Measurements from ENCODE around the gene ERAL1.
"Not testable (repeated sequence)": the region's sequence is repeated elsewhere in the genome, so short reads cannot be mapped to it uniquely, and the experiment has no call there.

The ERAL1 gene

GRCh38 chr17:28879886-28880571 is 25.2 kb downstream of the ERAL1 start:
- DNase-seq: no peak

- DNase-seq: no peak
These were observed 25.7 kb downstream of the ERAL1 start for GRCh38 chr17:28880572-28880945.

GRCh38 chr17:28881533-28882056 is 26.8 kb downstream of the ERAL1 start:
- no peak for DNase-seq

GRCh38 chr17:28882154-28882895 is 27.5 kb downstream of the ERAL1 start:
- DNase-seq: no peak

DNA sequence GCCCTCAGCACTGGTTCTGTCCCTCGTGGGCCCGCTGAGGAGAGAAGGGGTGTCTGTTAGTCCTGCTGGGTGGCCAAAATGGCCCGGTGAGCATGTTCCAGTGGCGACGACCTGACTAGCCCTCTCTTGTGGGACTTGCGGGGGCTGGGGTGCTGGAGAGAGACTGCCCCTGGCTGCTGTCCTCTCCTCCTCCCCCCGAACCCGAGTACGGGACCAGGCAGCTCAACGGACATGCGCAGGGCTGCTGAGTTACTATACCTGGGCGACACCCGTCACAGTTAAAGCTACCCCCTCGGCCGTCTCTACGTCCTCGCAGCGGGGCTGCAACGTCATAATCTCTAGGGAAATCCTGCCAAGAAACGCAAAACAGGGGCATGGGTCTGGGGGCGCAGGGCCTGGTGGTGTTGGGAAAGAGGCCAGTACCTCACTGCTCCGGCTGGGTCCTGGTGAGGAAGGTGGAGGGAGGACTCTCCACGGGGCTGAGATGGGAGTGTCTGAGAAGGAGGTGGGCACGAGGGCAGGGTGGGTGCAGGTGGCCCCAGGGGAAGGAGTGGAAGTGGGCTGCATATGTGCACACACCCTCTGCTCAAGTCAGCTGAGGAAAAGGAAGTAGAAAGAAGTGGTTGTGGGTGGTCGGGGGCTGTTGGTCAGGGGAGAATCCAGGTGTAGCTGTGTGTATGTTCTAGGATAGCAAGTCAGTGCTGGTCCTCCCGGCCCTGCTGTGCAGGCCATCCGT is 29.3 kb downstream of the ERAL1 start:
- no peak for DNase-seq

DNA sequence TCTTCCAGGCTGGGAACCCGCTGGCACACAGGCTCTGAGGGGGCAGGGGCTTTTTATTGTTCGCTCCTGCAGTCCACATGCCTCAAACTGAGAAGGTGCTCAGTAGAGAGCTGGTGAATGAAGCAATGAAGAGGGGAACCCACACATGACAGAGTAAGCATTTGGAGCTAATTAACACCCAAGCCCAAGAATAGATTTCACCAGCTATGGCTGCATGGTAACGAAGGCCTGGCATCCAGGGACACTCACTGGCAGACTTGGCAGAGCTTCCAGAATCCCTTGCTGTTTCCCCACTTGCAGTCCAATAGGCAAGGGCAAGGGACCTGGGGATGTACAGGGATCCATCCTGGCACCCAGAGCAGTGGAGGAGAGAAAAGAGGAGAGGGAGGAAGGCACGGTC is 30.5 kb downstream of the ERAL1 start:
- DNase-seq: no peak

GRCh38 chr17:28885951-28886350 is 31.1 kb downstream of the ERAL1 start:
- no peak for DNase-seq

DNA sequence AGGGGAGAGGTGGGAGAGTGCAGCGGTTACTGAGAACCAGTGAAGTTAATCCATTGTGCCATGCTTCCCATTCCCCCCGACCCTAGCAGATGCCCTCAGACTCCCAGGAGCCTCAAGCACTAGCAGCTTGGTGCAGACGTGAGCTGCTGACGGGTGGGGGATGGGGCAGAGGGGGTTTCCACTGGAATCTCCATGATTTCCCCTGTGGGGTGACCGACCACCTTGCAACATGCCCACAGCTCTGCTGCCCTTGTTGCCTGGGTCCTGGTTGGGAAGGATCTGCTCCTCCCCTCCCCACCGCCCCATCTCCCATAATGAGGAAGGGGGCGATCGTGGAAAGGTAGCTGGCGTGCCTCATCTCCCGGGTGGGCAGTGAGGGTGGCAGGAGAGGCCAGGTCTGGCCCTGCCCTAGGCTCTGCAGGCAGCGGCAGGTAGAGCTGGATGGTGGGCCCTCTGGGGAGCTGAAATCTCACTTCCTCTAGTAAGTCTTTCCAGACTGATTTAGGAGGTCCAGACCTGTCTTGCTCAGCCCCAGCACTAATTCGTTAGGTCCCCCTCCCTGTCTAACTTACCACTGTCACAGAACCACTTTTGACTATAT is 33.2 kb downstream of the ERAL1 start:
- DNase-seq: no peak

DNA sequence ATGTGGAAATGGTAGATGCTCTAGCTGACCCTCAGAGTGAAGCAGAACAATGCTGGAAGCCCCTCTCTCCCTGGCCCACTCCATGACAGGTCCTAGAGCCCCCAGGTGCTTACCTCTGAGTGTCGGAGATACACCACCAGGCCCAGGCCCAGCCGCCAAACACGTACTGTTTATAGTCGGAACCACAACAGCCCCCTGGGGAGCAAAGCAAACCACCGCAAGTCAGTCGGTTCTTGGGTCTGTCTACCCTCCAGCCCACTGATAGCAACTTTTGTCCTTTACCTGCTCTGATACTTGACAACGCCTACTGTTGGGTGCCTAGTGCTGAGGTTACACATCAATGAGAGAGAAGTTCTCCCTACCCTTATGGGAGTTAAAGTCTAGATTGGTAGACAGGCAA is 34.0 kb downstream of the ERAL1 start:
- no peak for DNase-seq

- no peak for DNase-seq
These were observed 35.2 kb downstream of the ERAL1 start for GRCh38 chr17:28889996-28890395.

DNA sequence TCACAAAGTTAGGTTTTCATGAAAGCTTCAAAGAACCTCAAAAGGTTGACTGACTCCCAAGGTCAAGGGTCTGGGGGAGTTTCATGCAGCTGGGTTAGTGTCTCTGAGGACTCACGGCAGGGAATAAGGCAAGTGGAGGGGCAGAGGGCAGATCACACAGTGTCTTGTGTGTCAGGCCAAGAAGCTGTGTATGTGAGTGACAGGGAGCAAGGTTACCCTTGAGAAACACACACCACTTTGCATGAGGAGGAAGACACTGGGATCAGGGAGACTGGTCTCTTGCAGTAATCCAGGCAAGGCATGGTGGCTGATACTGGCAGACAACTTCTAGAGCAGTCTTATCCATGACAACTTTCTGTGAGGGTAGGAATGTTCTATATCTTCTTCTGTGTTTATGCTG is 36.4 kb downstream of the ERAL1 start:
- no peak for DNase-seq

GRCh38 chr17:28892024-28892423 is 37.2 kb downstream of the ERAL1 start:
- DNase-seq: no peak

- DNase-seq: not testable (repeated sequence)
These were observed 38.7 kb downstream of the ERAL1 start for GRCh38 chr17:28893248-28894183.

- no peak for DNase-seq
These were observed 41.1 kb downstream of the ERAL1 start for GRCh38 chr17:28895794-28896447.

- DNase-seq: no peak
These were observed 41.7 kb downstream of the ERAL1 start for GRCh38 chr17:28896491-28896883.

- peak; percentile 38 for DNase-seq
These were observed 42.3 kb downstream of the ERAL1 start, which contains the start of gene FLOT2 for GRCh38 chr17:28896884-28897768. TSS of gene FLOT2 (minus strand) at chr17:28897733. CDS start at chr17:28897574, 159 bp downstream.

DNA sequence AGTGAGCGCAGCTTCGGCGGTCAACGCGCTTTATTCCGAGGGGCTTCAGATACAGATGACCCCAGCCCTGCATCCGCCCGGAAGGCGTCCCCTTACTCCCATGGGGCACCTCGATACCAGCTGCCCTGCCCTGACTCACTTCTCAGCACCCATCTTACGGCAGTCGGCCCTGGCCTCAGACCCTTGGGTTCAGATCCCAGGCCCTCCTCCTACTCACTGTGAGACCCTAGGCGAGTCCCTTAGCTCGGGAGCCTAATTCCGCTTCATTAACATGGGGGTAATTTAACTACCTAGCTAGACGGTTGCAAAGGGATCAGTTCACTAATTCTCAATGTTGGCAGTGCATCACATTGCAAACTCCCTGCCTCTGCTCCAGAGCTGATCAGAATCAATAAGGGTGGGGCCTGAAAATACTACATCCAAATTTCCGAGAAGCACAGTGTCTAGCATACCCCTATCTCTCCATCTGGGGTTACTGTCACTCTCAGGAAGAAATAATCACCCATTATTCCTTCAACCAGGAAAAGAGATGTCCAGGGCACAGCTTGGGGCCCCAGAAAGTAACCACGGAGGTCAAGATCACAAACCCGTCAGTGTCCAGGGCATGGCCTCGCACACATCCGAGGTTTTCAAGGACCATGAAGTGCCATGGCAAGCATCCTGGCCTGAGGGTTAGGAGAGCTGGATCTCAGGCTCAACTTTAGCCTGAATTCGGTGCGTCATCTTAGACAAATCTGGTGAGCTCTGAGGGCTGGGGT is 43.1 kb downstream of the ERAL1 start:
- no peak for DNase-seq

DNA sequence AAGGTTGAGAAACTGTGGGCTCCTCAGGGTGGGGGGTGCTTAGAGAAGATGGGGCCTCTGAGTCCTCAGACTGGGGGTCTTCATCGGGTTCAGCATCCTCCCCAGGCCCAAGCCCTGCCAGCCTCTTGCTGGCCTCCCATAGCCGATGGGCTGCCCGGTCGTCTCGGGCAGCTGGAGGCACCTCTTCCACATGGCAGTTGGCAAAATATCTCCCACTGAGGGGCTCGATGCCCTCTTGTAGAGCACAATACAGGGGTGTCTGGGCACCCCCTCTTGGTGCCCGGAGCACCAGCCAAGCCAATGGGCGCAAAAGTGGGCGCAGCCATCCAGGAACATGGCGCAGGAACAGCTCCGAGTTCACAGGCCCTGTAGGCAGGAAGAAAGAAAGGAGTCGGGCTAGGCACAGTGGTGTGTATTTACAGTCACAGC is 43.7 kb downstream of the ERAL1 start:
- no peak for DNase-seq

DNA sequence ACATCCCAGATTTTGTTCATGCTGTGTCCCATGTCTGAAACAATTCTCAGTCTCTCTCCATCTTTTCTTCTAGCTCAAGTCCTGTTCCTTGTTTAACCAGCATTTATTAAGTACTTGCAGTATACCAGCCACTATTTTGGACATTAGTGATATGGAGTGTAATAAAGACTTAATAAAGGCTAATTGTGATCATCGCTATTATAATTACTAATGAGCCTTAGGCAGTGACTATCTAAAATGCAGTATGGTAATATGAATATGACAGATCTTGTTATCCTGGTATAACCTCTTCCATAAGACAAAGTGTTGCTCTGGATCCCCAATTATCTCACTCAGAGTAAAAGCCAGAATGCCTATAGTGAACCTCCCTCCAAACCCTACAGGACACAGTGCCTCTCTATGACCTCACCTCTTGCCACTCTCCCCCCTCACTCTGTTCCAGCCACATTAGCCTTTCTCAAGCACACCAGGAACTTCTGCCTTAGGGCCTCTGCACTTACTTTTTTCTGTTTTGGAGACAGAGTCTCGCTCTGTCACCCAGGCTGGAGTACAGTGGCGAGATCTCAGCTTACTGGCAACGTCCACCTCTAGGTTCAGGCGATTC is 44.5 kb downstream of the ERAL1 start:
- no peak for DNase-seq
